ENCODE results near the gene UST.
"Not testable (repeated sequence)": the region's sequence is repeated elsewhere in the genome, so short reads cannot be mapped to it uniquely, and the experiment has no call there.

The UST gene

GRCh38 chr6:148837941-148838340, 91.1 kb downstream of the UST start:
- DNase-seq (ENCODE audit: low read depth): no peak

GRCh38 chr6:148839044-148839443, 92.2 kb downstream of the UST start:
- DNase-seq (ENCODE audit: low read depth): no peak

DNA sequence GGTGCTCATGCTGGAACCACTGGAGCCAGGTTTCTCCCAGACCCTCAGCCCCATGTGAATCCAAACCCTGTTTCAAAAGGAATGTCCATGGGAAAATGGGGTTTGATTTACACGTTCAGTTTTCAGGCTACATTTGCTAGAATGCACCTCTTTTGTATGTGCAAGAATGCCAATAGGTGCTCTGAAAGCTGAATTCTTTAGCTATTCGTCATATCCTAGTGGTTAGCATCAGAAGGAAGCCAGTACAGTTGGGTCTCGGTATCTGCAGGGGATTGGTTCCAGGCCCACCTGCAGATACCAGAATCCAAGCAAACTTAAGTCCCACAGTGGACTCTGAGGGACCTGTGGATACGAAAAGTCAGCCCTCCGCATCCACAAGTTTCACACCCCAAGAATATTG, 93.4 kb downstream of the UST start:
- DNase-seq (ENCODE audit: low read depth): no peak

DNA sequence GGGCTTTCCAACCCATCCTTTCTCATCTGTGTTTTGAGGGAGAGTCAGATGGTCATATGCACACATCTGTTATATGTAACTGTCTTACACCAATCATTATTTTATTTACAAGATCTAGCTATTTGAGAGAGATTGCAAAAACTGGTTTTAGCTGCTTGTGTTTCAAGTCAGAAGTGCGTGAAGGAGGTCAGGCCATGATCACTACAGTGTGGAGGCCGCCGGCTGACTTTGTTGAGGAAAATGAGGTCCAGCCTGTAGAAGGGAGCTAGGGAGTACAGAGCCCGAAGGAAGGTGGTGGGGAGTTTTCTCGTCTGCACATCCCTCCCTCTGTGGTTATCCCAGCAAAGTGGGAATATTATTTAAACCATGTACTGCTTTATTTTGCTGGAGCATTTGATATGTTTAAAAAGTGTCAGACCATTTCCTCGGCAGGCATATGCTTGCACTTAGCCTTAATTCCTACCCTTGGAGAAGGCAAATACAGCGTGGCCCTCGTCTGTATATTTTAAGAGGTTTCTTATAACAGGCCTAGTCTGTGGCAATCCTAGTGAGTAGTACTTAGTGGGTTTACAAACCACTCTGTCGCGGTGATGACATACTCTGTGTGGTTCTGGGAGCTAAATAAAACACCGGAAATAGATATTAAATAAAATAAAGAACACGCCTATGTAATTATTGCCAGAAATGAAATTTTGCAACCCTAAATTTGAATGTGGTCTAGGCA, 95.6 kb downstream of the UST start:
- DNase-seq (ENCODE audit: low read depth): no peak

DNA sequence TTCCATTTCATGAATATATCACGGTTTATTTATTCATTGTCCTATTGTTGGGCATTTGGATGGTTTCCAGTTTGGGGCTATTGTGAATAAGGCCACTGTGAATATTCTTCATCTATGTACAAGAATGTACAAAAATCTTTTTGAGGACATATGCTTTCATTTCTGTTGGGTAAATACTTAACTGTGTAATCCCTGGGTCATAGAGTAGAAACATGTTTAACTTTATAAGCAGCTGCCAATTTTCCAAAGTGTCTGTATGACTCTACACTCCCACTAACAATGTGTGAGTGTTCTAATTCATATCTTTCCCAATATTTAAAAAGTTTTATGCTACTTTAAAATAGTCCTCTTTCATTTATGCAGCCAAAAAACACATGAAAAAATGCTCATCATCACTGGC, 98.6 kb downstream of the UST start:
- no peak for DNase-seq (ENCODE audit: low read depth)

GRCh38 chr6:148846778-148847761, 100.2 kb downstream of the UST start:
- no peak for DNase-seq (ENCODE audit: low read depth)

DNA sequence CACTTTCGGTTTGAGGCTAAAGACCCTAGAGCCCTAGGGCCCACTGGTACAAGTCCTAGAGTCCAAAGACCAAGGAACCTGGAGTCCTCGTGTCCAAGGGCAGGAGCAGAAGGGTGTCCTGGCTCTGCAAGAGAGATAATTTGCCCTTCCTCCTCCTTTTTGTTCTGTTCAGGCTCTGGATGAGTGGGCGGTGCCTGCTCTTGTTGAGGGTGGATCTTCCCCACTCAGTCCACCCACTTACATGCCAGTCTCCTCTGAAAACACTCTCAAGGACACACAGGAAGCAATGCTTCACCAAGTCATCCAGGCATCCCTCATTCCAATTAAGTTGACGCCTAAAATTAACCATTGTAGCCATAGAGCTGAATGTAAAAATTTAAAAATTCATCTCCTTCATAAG, 102.1 kb downstream of the UST start:
- no peak for DNase-seq (ENCODE audit: low read depth)

DNA sequence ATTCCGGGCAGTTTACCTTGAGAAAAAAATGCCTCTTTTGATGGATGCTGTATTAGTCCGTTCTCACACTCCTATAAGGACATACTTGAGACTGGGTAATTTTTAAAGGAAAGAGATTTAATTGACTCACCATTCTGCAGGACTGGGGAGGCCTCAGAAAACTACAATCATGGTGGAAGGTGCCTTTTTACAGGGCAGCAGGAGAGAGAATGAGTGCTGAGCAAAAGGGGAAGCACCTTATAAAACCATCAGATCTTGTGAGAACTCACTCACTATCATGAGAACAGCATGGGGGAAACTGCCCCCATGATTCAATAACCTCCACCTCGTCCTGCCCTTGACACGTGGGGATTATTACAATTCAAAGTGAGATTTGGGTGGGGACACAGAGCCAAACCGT, 102.6 kb downstream of the UST start:
- DNase-seq (ENCODE audit: low read depth): not testable (repeated sequence)

DNA sequence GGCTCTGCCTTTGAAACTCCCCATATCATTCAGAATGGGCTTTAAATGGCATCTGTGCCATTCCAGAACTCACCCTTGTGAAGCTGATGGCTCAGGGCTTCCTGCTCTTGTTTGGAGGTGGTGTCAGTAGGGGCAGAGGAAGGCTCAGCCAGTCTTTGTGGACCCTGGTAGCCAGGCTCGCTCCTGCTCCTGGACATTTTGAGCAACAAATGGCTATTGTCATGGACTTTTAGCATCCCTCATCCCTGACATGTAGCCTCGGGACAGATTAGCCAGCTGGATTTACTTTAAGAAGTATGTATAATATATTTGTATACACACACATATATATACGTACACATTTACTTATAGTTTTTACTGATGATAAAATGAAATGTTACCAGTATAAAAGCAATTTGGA, 104.1 kb downstream of the UST start:
- DNase-seq (ENCODE audit: low read depth): no peak

DNA sequence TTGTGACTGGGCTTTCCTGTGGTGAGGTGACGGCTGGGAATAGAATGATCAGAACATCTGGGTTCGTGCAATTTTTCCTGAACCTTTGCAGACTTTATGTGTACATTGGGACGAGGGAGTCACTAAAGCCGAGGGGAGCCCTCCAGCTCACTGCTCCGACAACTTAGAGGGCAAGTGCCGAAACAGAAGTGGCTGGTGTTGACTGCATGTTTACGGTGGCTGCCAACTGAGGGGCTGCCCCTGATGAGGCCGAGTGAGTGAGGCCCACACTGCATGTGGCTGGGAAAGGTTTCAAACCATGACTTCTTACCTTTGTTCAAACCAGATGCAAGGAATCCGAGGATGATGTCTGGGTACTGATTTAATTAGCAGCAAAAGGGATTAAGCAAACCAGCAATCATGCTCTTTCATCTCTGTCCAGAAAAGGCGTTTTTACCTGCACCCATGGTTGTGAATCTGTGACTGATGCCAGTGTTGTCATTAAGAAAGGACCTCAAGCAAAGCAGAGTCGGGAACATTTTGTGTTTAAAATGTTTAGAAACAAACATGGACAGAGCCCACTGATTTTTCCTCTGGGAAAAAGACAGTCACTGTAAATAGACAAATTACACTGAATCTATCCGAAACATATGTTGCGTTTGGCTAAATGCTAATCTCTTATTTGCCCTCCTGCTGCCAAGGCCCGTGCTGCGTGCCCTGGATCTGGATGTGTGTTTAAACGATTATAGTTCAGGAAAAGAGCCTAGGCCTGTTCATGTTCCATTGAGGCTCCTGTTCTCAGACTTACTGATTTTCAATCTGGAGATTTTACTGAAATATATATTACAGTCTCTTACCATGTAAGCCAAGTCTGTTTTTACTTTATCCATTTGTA, 105.1 kb downstream of the UST start:
- no peak for DNase-seq (ENCODE audit: low read depth)

DNA sequence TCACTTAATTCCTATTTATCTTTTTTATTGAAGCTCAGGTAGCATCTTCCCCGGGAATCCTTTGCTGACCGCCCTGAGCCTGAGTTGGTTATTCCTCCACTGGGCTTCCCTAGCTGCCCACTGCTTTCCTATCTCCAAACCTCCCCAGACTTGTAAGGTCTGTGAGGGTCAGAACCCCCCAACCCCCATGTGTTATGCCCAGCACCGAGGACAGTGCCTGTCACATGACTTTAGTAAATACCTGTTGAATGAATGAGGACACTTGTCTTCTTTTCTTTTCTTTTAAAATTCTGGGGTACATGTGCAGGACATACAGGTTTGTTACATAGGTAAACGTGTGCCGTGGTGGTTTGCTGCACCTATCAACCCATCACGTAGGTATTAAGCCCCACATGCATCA, 105.9 kb downstream of the UST start:
- no peak for DNase-seq (ENCODE audit: low read depth)

GRCh38 chr6:148853113-148853512, 106.3 kb downstream of the UST start:
- DNase-seq (ENCODE audit: low read depth): not testable (repeated sequence)

DNA sequence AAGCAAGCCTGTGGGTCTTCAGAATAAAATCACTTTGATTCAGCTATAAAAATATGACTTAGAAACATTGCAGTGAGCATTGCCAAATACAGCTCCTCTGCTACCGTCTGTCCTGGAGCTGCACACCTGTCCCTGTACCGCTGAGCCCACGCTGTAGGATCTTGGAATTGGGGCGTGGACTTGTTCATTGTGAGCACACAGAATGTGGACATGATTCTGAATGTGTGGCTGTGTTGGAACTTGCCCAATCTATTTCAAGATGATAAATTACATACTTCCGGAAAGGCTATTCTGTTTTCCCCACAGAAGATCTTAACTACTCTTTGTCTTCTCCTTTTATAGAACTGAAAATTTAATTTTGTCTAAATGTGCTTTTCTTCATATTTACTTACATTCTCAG, 107.3 kb downstream of the UST start:
- DNase-seq (ENCODE audit: low read depth): no peak

GRCh38 chr6:148854992-148855391, 108.2 kb downstream of the UST start:
- DNase-seq (ENCODE audit: low read depth): no peak

- DNase-seq (ENCODE audit: low read depth): no peak
Observed at GRCh38 chr6:148855744-148856143, 108.9 kb downstream of the UST start.

DNA sequence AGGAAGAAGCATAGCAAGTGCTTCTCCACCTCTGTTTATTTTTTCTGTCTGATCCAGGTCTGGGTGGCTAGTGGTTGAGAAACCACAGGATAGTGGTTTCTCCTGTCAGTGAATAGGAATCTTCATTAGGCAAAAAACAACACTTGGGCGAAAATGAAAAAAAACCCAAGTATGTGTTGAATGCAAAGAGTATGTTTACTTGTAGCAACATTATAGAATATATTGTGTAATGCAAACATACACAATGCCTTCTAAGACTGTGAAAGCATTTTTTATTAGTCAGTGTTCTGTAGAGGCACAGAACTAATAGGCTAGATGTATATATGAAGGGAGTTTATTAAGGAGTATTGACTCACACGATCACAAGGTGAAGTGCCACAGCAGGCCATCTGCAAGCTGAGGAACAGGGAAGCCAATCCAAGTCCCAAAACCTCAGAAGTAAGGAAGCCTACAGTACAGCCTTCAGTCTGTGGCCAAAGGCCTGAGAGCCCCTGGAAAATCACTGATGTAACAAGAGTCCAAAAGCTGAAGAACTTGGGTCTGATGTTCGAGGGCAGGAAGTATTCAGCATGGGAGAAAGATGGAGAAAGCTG, 111.1 kb downstream of the UST start:
- DNase-seq (ENCODE audit: low read depth): no peak

GRCh38 chr6:148864132-148864531, 117.3 kb downstream of the UST start:
- DNase-seq (ENCODE audit: low read depth): not testable (repeated sequence)

GRCh38 chr6:148864941-148865340, 118.1 kb downstream of the UST start:
- no peak for DNase-seq (ENCODE audit: low read depth)

- DNase-seq (ENCODE audit: low read depth): no peak
Observed at GRCh38 chr6:148866657-148867268, 119.9 kb downstream of the UST start.

- no peak for DNase-seq (ENCODE audit: low read depth)
Observed at GRCh38 chr6:148867862-148868261, 121.0 kb downstream of the UST start.

DNA sequence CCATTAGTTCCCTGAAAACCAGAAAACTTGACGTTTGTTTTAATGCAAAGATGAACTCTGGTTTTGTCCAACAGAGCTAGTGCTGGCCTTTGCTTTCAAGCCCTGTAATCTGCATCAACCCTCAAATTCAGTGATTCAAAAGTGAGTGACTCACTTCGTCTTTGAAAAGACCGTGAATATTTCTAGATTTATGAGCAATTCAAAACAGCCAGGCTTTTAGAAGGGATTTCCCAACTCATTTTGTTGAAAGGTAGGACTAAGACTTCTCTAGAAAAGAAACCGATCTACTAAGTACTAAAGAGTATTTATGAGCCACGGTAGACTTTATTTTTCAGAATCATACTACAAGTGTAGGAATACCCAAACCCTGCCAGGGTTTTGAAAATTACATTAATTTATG, 121.5 kb downstream of the UST start:
- DNase-seq (ENCODE audit: low read depth): no peak
